B cell (primary cell): ENCODE results near the gene TSPAN14. TPM values are rescaled to one million over a fixed set of nuclear protein-coding genes. Genes with fewer than 3 reads are reported as not detected.
A peak's percentile ranks its signal among the peaks of the same experiment; 100 is the strongest.

Experiments
- ATAC-seq: fragments of 200-7000 bp; cut with Tn5 transposase; one replicate; pipeline ENCODE4 v1.10.0; 2021; ENCODE audit warnings: low read depth, mild to moderate bottlenecking, moderate number of reproducible peaks, moderate library complexity
- CTCF ChIA-PET: fragments of 350-600 bp; sonication (Branson Sonifier 250); formaldehyde crosslinking; loops from one replicate; lab custom pipeline; 2021; ENCODE audit warnings: antibody characterized with exemption, inconsistent platforms; lab: Charles Lee
- POLR2A ChIA-PET: fragments of 350-600 bp; sonication (Branson Sonifier 250); formaldehyde crosslinking; loops from one replicate; lab custom pipeline; 2021; ENCODE audit warnings: antibody characterized with exemption; lab: Charles Lee
- DNase-seq: peaks from one replicate; pipeline ENCODE4 v3.0.0; 2013
- H2AFZ ChIP-seq: 2 replicates; pipeline ENCODE4 v1.6.1; 2012; ENCODE audit warnings: mild to moderate bottlenecking, low read depth, low read length; ENCODE audit not compliant: insufficient read depth, poor library complexity, severe bottlenecking
- H3K27ac ChIP-seq, 2 donors: 1 replicate in 1 of 2; 2 replicates in 1 of 2; pipeline ENCODE4 v1.5.1; 2012 to 2013; ENCODE audit warnings: low read length in 2 of 2, mild to moderate bottlenecking in 2 of 2, moderate library complexity in 1 of 2
- H3K27me3 ChIP-seq, 4 experiments: fragments of 200-600 bp in 1 of 4; sonication (generic) in 1 of 4; replicated peaks in 1 of 4; 1 replicate in 2 of 4; 2 replicates in 2 of 4; pipeline versions ENCODE4 v1.6.1 to v1.7.0; 2013 to 2016; ENCODE audit warnings: low read length in 3 of 4, mild to moderate bottlenecking in 2 of 4, mixed read lengths in 1 of 4, moderate library complexity in 1 of 4; ENCODE audit not compliant: insufficient read depth in 4 of 4, control insufficient read depth in 3 of 4; ENCODE audit errors: control extremely low read depth in 1 of 4
- H3K36me3 ChIP-seq, 2 experiments: replicated peaks in 1 of 2; 1 replicate in 1 of 2; 2 replicates in 1 of 2; pipeline versions ENCODE4 v1.6.1 to v1.7.1; 2013; ENCODE audit warnings: low read length in 1 of 2; ENCODE audit not compliant: insufficient read depth in 2 of 2, control insufficient read depth in 1 of 2; ENCODE audit errors: control extremely low read depth in 1 of 2, extremely low read depth in 1 of 2
- H3K4me1 ChIP-seq, 2 donors: fragments of 200-600 bp in 1 of 2; sonication (generic) in 1 of 2; 1 replicate in 1 of 2; 2 replicates in 1 of 2; pipeline versions ENCODE4 v1.5.1 to v1.6.1; 2013 to 2017; ENCODE audit warnings: low read length in 2 of 2; ENCODE audit not compliant: control insufficient read depth in 2 of 2, insufficient read depth in 2 of 2
- H3K4me2 ChIP-seq: replicated peaks from 2 replicates; pipeline ENCODE3; 2012; ENCODE audit warnings: mild to moderate bottlenecking, low read depth, low read length; ENCODE audit not compliant: poor library complexity, severe bottlenecking
- H3K4me3 ChIP-seq, 5 experiments: fragments of 200-600 bp in 1 of 5; sonication (generic) in 1 of 5; 1 replicate in 3 of 5; 2 replicates in 2 of 5; pipeline versions ENCODE4 v1.5.1 to v1.7.0; 2011 to 2016; ENCODE audit warnings: low read length in 4 of 5, mild to moderate bottlenecking in 4 of 5, low read depth in 2 of 5, control low read depth in 1 of 5, moderate library complexity in 1 of 5; ENCODE audit not compliant: insufficient read depth in 1 of 5; ENCODE audit errors: control extremely low read depth in 1 of 5, extremely low read depth in 1 of 5
- H3K79me2 ChIP-seq: fragments of 200-600 bp; sonication (generic); one replicate; pipeline ENCODE4 v1.6.0; 2016; ENCODE audit warnings: low read length; ENCODE audit not compliant: control insufficient read depth, insufficient read depth
- H3K9ac ChIP-seq: fragments of 200-600 bp; sonication (generic); 2 replicates; pipeline ENCODE4 v1.6.1; 2017; ENCODE audit warnings: mild to moderate bottlenecking, low read length, moderate library complexity
- H3K9me3 ChIP-seq, 3 donors: one replicate each; pipeline versions ENCODE4 v1.6.1 to v1.7.1; 2013; ENCODE audit warnings: low read length in 2 of 3; ENCODE audit not compliant: control insufficient read depth in 2 of 3, insufficient read depth in 1 of 3; ENCODE audit errors: control extremely low read depth in 1 of 3
- H4K20me1 ChIP-seq: 2 replicates; pipeline ENCODE4 v1.6.0; 2012; ENCODE audit warnings: mild to moderate bottlenecking, low read length; ENCODE audit not compliant: insufficient read depth, control insufficient read depth, poor library complexity, severe bottlenecking
- H3K27ac Mint-ChIP-seq: one replicate; pipeline ENCODE4 v1.8.0; 2021; ENCODE audit warnings: mixed read lengths
- H3K27me3 Mint-ChIP-seq: one replicate; pipeline ENCODE4 v1.8.0; 2021; ENCODE audit warnings: mixed read lengths
- H3K4me1 Mint-ChIP-seq: one replicate; pipeline ENCODE4 v1.8.0; 2021; ENCODE audit warnings: mixed read lengths
- H3K4me3 Mint-ChIP-seq: one replicate; pipeline ENCODE4 v1.8.0; 2021; ENCODE audit warnings: mixed read lengths
- H3K9me3 Mint-ChIP-seq: one replicate; pipeline ENCODE4 v1.8.0; 2022; ENCODE audit warnings: mixed read lengths; ENCODE audit not compliant: insufficient read depth
- EZH2 ChIP-seq: IDR thresholded peaks from 2 replicates; pipeline ENCODE4 v1.6.1; 2012; ENCODE audit warnings: borderline replicate concordance, low read depth, mild to moderate bottlenecking, moderate library complexity, low read length; ENCODE audit not compliant: insufficient read depth, poor library complexity, severe bottlenecking
- WGBS: methylation state at CpG from one replicate; pipeline ENCODE4 v1.1.5; 2013; ENCODE audit warnings: missing lambda C conversion rate; ENCODE audit not compliant: insufficient coverage; 5-methylcytosine and 5-hydroxymethylcytosine counted together
- intact Hi-C: fragments of 100-400 bp; cut with micrococcal nuclease; formaldehyde crosslinking; loops from one replicate; pipeline ENCODE4 v1.10.0; 2022
- polyA plus RNA-seq: library from polyadenylated mRNA; depleted of rRNA; stranded (reverse); fragments of >200 nt; gene quantifications from 2 replicates; pipeline ENCODE4 v1.2.3, GENCODE V29; 2012
- total RNA-seq, 2 donors: library from RNA; stranded (reverse); fragments of 120-200 nt in 1 of 2; gene quantifications; 1 replicate in 1 of 2; 2 replicates in 1 of 2; pipeline versions ENCODE4 v1.2.3 to v1.2.4, GENCODE V29; 2013 to 2022
- TF ChIP-seq, protein P1 (sequence below): fragments of 200-600 bp; IDR thresholded peaks from one replicate; pipeline ENCODE4 v1.8.0; 2022; ENCODE audit warnings: antibody characterized with exemption, mild to moderate bottlenecking

Gene TSPAN14
- total and polyA plus RNA-seq, 2 donors (not counting 1 experiment from before 2014, with no cell fraction given), result 27.8 to 55.3 TPM

DNA sequence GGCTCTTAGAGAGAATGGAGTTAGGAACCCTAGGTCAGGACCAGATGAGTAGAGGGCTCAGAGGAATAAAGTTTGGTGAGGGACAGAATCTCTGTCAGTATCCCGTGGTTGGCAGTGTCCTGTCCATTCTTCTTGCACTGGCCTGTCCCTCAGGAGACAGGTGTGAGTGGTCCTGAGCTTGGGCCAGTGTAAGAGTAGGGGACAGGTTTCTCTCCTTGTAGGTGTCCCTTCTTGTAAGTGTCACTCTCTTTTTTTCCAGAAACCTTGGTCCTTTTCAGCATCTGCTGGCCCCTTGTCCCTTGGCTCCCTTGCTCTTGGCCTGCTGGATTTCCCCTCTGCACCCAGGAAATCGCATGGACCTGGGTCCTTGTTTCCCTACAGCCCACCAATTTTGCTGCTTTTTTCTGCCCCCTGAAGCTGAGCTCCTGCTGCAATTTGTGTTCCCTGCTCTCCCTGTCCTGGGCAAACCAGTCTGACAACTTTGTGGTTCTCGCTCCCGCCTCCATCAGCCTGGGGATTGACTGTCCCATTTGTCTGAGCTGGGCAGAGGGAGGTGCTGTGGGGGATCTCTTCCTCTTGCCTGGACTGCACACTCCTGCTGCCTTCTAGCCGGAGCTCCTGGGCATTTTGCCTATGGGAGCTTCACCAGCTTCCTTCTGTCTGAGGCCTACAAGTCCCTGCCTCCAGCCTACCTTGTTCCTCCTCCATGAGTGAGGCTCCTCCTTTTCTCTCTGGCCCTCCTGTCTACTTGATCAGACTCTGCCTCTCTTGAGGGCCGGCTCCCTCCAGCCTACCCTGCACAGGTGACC lies 6.5 kb downstream of the TSPAN14 start:
- Mint-ChIP-seq H3K9me3 (no peaks in the 10 kb centered on the region), H3K27ac (peak overlapping the region; percentile 90), H3K4me3 (peak overlapping the region; percentile 68), H3K27me3 (no peaks in the 10 kb centered on the region), H3K4me1 (peaks cover 95% of the 10 kb centered on the region)
- Histone ChIP-seq H3K9me3 (no peaks in the 10 kb centered on the region), H3K4me1 (peaks cover 93 to 99% of the 10 kb centered on the region in 2 donors), H3K4me3 (no peak overlapping the region), H3K27ac (no peak overlapping the region), H4K20me1 (peaks cover 56% of the 10 kb centered on the region), H3K79me2 (peaks cover 98% of the 10 kb centered on the region), H2AFZ (no peak overlapping the region), H3K4me2 (peak overlapping the region; percentile 34), H3K27me3 (no peaks in the 10 kb centered on the region), H3K9ac (no peak overlapping the region), H3K36me3 (no peaks in the 10 kb centered on the region)
- ChIA-PET CTCF (interaction anchor here (1.1 to 4.0 kb wide), 4 partner anchors 9 to 44 kb away, joined by 3 to 29 read pairs (median 14); no protein-coding TSS in a partner anchor), POLR2A (no interaction called here)
- ATAC-seq (no peak), DNase-seq (no peak)
- intact Hi-C loops, result no loop called here
- TF ChIP-seq EZH2, result no peak
- TF ChIP-seq, protein P1, sequence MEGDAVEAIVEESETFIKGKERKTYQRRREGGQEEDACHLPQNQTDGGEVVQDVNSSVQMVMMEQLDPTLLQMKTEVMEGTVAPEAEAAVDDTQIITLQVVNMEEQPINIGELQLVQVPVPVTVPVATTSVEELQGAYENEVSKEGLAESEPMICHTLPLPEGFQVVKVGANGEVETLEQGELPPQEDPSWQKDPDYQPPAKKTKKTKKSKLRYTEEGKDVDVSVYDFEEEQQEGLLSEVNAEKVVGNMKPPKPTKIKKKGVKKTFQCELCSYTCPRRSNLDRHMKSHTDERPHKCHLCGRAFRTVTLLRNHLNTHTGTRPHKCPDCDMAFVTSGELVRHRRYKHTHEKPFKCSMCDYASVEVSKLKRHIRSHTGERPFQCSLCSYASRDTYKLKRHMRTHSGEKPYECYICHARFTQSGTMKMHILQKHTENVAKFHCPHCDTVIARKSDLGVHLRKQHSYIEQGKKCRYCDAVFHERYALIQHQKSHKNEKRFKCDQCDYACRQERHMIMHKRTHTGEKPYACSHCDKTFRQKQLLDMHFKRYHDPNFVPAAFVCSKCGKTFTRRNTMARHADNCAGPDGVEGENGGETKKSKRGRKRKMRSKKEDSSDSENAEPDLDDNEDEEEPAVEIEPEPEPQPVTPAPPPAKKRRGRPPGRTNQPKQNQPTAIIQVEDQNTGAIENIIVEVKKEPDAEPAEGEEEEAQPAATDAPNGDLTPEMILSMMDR, result no peak
- WGBS, result 88% methylated on average over 6 of the region's 6 CpGs
